PC-3 (cell line): ENCODE data around the gene NXPH4.

Source experiments
- CTCF ChIP-seq: fragments of 300-600 bp; sonication (generic); conservative IDR thresholded peaks from 2 replicates; pipeline ENCODE4 v1.5.1; 2017; ENCODE audit warnings: antibody characterized with exemption, low read depth, mild to moderate bottlenecking, low read length
- EZH2 ChIP-seq: fragments of 300-600 bp; sonication (generic); IDR thresholded peaks from one replicate; pipeline ENCODE4 v1.6.1; 2017; ENCODE audit warnings: antibody characterized with exemption, mild to moderate bottlenecking, low read length; ENCODE audit not compliant: unreplicated experiment

GRCh38 chr12:57270966-57271470 is 54.4 kb downstream of the NXPH4 start:
- TF ChIP-seq CTCF, result no peak; the same call in 1 of the 2 replicates
- no peak for TF ChIP-seq EZH2
